Uterus (tissue), 2 donors: ENCODE results near the gene RNU5B-1.

ENCODE experiments used
- CTCF ChIP-seq, 4 experiments: fragments of 200-600 bp in 2 of 4; fragments of 450-650 bp in 2 of 4; sonication (generic) in 2 of 4; IDR thresholded peaks; one replicate each; pipeline ENCODE4 v1.5.1; 2016 to 2019; ENCODE audit warnings: antibody characterized with exemption in 4 of 4, mild to moderate bottlenecking in 2 of 4, moderate library complexity in 1 of 4
- POLR2A ChIP-seq, 2 donors: fragments of 450-650 bp; IDR thresholded peaks; one replicate each; pipeline ENCODE4 v1.6.1; 2016; ENCODE audit warnings: antibody characterized with exemption in 2 of 2, mild to moderate bottlenecking in 1 of 2, moderate library complexity in 1 of 2

GRCh38 chr15:65343374-65343981 lies 39.0 kb downstream of the RNU5B-1 start:
- no peak for TF ChIP-seq CTCF (IDR thresholded peaks at IDR 0.05)
- TF ChIP-seq POLR2A (IDR thresholded peaks at IDR 0.05), result no peak
